HFF-Myc (cell line): ENCODE data around the gene MCMBP.
"Not testable (repeated sequence)": the region's sequence is repeated elsewhere in the genome, so short reads cannot be mapped to it uniquely, and the experiment has no call there.

ENCODE experiments used
- DNase-seq: peaks from one replicate; pipeline ENCODE4 v3.0.0-alpha.2; 2011; ENCODE audit warnings: low read depth; ENCODE audit errors: extremely low read depth
- H3K4me3 ChIP-seq: replicated peaks from 2 replicates; pipeline ENCODE4 v1.5.1; 2011; ENCODE audit warnings: low read depth, mild to moderate bottlenecking, control low read depth, low read length
- TF ChIP-seq, protein P1 (sequence below): IDR thresholded peaks from 2 replicates; pipeline ENCODE4 v1.5.1; 2012; ENCODE audit warnings: mild to moderate bottlenecking, low read depth, low read length, control low read depth; ENCODE audit errors: missing control alignments

MCMBP gene

GRCh38 chr10:119871881-119872609 is 598 bp downstream of the MCMBP start:
- DNase-seq = no peak

DNA sequence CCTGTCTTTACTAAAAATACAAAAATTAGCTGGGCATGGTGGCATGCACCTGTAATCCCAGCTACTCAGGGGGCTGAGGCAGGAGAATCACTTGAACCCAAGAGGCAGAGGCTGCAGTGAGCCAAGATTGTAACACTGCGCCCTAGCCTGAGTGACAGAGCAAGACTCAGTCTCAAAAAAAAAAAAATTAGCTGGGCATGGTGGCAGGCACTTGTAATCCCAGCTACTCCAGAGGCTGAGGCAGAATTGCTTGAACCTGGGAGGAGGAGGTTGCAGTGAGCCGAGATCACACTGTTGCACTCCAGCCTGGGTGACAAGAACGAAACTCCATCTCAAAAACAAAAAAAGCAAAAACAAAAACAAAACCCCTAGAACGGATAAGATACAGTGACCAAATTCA is 3.2 kb downstream of the MCMBP start:
- not testable (repeated sequence) for DNase-seq, H3K4me3 ChIP-seq

More at GRCh38 chr10:119871881-119872609, 598 bp downstream of the MCMBP start:
- TF ChIP-seq, protein P1, sequence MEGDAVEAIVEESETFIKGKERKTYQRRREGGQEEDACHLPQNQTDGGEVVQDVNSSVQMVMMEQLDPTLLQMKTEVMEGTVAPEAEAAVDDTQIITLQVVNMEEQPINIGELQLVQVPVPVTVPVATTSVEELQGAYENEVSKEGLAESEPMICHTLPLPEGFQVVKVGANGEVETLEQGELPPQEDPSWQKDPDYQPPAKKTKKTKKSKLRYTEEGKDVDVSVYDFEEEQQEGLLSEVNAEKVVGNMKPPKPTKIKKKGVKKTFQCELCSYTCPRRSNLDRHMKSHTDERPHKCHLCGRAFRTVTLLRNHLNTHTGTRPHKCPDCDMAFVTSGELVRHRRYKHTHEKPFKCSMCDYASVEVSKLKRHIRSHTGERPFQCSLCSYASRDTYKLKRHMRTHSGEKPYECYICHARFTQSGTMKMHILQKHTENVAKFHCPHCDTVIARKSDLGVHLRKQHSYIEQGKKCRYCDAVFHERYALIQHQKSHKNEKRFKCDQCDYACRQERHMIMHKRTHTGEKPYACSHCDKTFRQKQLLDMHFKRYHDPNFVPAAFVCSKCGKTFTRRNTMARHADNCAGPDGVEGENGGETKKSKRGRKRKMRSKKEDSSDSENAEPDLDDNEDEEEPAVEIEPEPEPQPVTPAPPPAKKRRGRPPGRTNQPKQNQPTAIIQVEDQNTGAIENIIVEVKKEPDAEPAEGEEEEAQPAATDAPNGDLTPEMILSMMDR = no peak
- peak overlapping the region; percentile 89 for H3K4me3 ChIP-seq

DNA sequence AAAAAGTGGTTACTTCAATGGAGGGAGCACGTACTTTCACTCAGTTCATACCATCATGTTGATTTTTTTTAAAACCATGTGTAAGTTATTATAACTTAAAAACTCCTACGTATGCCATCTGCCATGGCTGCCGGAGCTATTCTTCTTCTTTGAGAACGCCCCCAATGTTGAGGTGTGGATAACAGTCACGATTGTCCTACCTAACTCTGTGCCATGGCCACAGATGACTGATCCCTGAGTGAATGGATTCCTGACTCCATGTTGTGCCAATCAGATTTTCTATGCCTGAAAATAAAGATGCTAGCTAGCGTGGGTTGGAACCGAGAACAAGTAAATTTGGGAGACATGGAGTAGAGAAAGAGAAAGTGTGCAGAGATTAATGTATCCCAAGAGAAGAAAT is 5.3 kb downstream of the MCMBP start:
- TF ChIP-seq, protein P1 = no peak
- no peak for DNase-seq
- no peak overlapping the region for H3K4me3 ChIP-seq

GRCh38 chr10:119865699-119866240 is 6.9 kb downstream of the MCMBP start:
- TF ChIP-seq, protein P1 = no peak
- no peak overlapping the region for H3K4me3 ChIP-seq
- no peak for DNase-seq

DNA sequence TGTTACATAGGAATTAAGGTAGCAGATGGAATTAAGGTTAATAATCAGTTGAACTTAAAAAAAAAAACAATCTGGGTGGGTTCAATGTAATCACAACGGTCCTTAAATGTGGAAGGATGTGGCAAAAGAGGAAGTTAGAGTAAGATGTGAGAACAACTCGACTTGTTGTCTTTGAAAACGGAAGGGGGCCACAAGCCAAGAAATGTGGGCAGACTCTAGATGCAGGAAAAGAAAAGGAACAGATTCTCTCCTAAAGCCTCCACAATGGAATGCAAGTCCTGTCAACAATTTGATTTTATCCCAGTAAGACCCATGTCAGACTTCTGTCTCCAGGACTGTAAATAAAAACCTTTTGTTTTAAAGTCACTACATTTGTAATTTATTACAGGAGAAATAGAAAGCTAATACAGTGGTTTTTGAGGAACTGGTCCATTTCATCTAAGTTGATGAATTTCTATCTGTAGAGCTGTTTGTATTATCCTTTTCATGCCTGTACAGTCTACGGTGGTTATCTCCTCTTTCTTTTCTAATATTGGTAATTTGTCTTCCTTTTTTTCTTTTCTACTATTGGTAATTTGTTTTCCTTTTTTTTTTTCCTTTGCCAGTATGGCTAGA is 8.6 kb downstream of the MCMBP start:
- no peak for DNase-seq
- TF ChIP-seq, protein P1 = no peak
- H3K4me3 ChIP-seq = no peak overlapping the region

- TF ChIP-seq, protein P1 = no peak
- no peak for DNase-seq
- no peak overlapping the region for H3K4me3 ChIP-seq
Observed at GRCh38 chr10:119862524-119862923, 10.1 kb downstream of the MCMBP start.

GRCh38 chr10:119860866-119861607 is 11.6 kb downstream of the MCMBP start:
- TF ChIP-seq, protein P1 = no peak
- no peak overlapping the region for H3K4me3 ChIP-seq
- no peak for DNase-seq
